SU-DHL-6 (cell line): ENCODE data around the gene NTN5.

Source experiments
- H2AFZ ChIP-seq: fragments of 200-600 bp; sonication (generic); 2 replicates; pipeline ENCODE4 v1.6.1; 2014; ENCODE audit warnings: low read depth, mild to moderate bottlenecking, moderate library complexity, mixed read lengths, antibody characterized with exemption, low read length; ENCODE audit not compliant: severe bottlenecking
- H3F3A ChIP-seq: fragments of 200-600 bp; shearing (Covaris generic); 2 replicates; pipeline ENCODE4 v1.6.0; 2016; ENCODE audit warnings: antibody characterized with exemption, mild to moderate bottlenecking; ENCODE audit not compliant: insufficient read depth
- H3K27ac ChIP-seq: fragments of 200-600 bp; sonication (generic); 2 replicates; pipeline ENCODE4 v1.5.1; 2016; ENCODE audit warnings: low read depth, mild to moderate bottlenecking, low read length, moderate library complexity, mixed read lengths
- H3K27me3 ChIP-seq: fragments of 200-600 bp; sonication (generic), shearing (Covaris generic); 2 replicates; pipeline ENCODE4 v1.6.0; 2014; ENCODE audit warnings: mild to moderate bottlenecking, low read length
- H3K36me3 ChIP-seq: fragments of 200-600 bp; sonication (generic); 2 replicates; pipeline ENCODE4 v1.6.1; 2014; ENCODE audit warnings: mild to moderate bottlenecking, low read length, mixed read lengths
- H3K4me2 ChIP-seq: fragments of 300-600, 200-600 bp; shearing (Covaris generic), sonication (generic); 2 replicates; pipeline ENCODE4 v1.6.0; 2014; ENCODE audit warnings: low read length, low read depth, mild to moderate bottlenecking; ENCODE audit not compliant: poor library complexity, severe bottlenecking
- H3K4me3 ChIP-seq: fragments of 200-600 bp; sonication (generic); 2 replicates; pipeline ENCODE4 v1.5.1; 2014; ENCODE audit warnings: antibody characterized with exemption, low read length, mild to moderate bottlenecking, mixed read lengths; ENCODE audit not compliant: insufficient read depth, poor library complexity, severe bottlenecking
- H3K79me2 ChIP-seq: fragments of 200-600 bp; sonication (generic); 2 replicates; pipeline ENCODE4 v1.6.1; 2014; ENCODE audit warnings: mild to moderate bottlenecking, low read length, moderate library complexity; ENCODE audit not compliant: insufficient read depth
- H3K9ac ChIP-seq: fragments of 200-600 bp; sonication (generic); 2 replicates; pipeline ENCODE4 v1.7.0; 2014; ENCODE audit warnings: mild to moderate bottlenecking, low read length
- H3K9me2 ChIP-seq: fragments of 200-600 bp; sonication (generic); replicated peaks from 2 replicates; pipeline ENCODE4 v1.6.1; 2014; ENCODE audit warnings: low read length; ENCODE audit not compliant: insufficient read depth
- H3K9me3 ChIP-seq: fragments of 200-600 bp; sonication (generic); 2 replicates; pipeline ENCODE4 v1.6.1; 2014; ENCODE audit warnings: low read length, mixed read lengths; ENCODE audit not compliant: insufficient read depth
- H4K20me1 ChIP-seq: fragments of 200-600 bp; sonication (generic); 2 replicates; pipeline ENCODE4 v1.6.1; 2014; ENCODE audit warnings: low read depth, mild to moderate bottlenecking, antibody characterized with exemption, low read length, moderate library complexity, mixed read lengths
- CTCF ChIP-seq: fragments of 200-600 bp; sonication (generic); IDR thresholded peaks from one replicate; pipeline ENCODE4 v1.5.1; 2017; ENCODE audit warnings: antibody characterized with exemption, mild to moderate bottlenecking, low read length, moderate library complexity; ENCODE audit not compliant: insufficient read depth, poor library complexity, severe bottlenecking
- EZH2phosphoT487 ChIP-seq: fragments of 200-600 bp; sonication (generic), shearing (Covaris generic); conservative IDR thresholded peaks from 2 replicates; pipeline ENCODE4 v1.6.1; 2018; ENCODE audit warnings: mild to moderate bottlenecking, antibody characterized with exemption, low read length, moderate library complexity, mixed read lengths

The NTN5 gene

GRCh38 chr19:48634424-48635262 lies 38.2 kb downstream of the NTN5 start:
- H4K20me1 ChIP-seq = no peaks in the 10 kb centered on the region
- no peaks in the 10 kb centered on the region for H3K27me3 ChIP-seq
- peak overlapping the region; percentile 68 for H3K4me3 ChIP-seq
- H3K36me3 ChIP-seq = no peaks in the 10 kb centered on the region
- H3K9me2 ChIP-seq = no peaks in the 10 kb centered on the region
- peak overlapping the region; percentile 93 for H3K9ac ChIP-seq
- H3F3A ChIP-seq = peaks cover 21% of the 10 kb centered on the region
- no peak for TF ChIP-seq EZH2phosphoT487
- no peaks in the 10 kb centered on the region for H3K9me3 ChIP-seq
- H3K27ac ChIP-seq = peak overlapping the region; percentile 71
- H3K79me2 ChIP-seq = no peaks in the 10 kb centered on the region
- H2AFZ ChIP-seq = peak overlapping the region; percentile 44
- peak overlapping the region; percentile 89 for H3K4me2 ChIP-seq

DNA sequence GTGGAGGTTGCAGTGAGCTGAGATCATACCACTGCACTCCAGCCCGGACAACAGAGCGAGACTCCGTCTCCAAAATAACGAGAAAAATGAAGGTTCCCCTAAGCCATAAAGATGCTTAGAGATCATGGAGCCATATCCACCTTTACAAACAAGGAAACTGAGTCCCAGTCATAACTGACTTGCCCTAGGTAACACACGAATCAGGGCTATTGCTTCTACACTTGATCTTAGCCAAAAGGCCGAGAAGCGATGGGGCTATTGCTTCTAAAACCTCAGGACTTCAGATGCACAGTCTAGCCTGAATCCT lies 38.8 kb downstream of the NTN5 start:
- peak overlapping the region; percentile 67 for H3K27ac ChIP-seq
- H3F3A ChIP-seq = peaks cover 21% of the 10 kb centered on the region
- H2AFZ ChIP-seq = peak overlapping the region; percentile 44

GRCh38 chr19:48633148-48634035 lies 39.4 kb downstream of the NTN5 start:
- Histone ChIP-seq H3K4me3 (peak overlapping the region; percentile 52), H3K27ac (peak overlapping the region; percentile 67)

More for the DNA sequence above, 38.8 kb downstream of the NTN5 start:
- Histone ChIP-seq H3K27me3 (no peaks in the 10 kb centered on the region), H3K4me3 (peak overlapping the region; percentile 52), H4K20me1 (no peaks in the 10 kb centered on the region), H3K79me2 (no peaks in the 10 kb centered on the region), H3K4me2 (peak overlapping the region; percentile 89), H3K9me2 (no peaks in the 10 kb centered on the region), H3K9ac (peak overlapping the region; percentile 93), H3K9me3 (no peaks in the 10 kb centered on the region), H3K36me3 (no peaks in the 10 kb centered on the region)
- TF ChIP-seq EZH2phosphoT487 = no peak
- no peak for TF ChIP-seq CTCF

More at GRCh38 chr19:48633148-48634035, 39.4 kb downstream of the NTN5 start:
- peak overlapping the region; percentile 44 for H2AFZ ChIP-seq
- peak overlapping the region; percentile 93 for H3K9ac ChIP-seq
- H3K4me2 ChIP-seq = peak overlapping the region; percentile 89
- H3K9me2 ChIP-seq = no peaks in the 10 kb centered on the region
- no peaks in the 10 kb centered on the region for H3K27me3 ChIP-seq
- H3K36me3 ChIP-seq = no peaks in the 10 kb centered on the region
- H3F3A ChIP-seq = peaks cover 21% of the 10 kb centered on the region
- no peaks in the 10 kb centered on the region for H3K9me3 ChIP-seq
- no peak for TF ChIP-seq EZH2phosphoT487
- TF ChIP-seq CTCF = no peak
- no peaks in the 10 kb centered on the region for H4K20me1 ChIP-seq
- H3K79me2 ChIP-seq = no peaks in the 10 kb centered on the region
